ENCODE data around the gene WIZ. TPM values are rescaled to one million over a fixed set of nuclear protein-coding genes. Genes with fewer than 3 reads are reported as not detected.

The WIZ gene
- total RNA-seq, 2 donors from 2014 or later, result 38.0 to 38.6 TPM

DNA sequence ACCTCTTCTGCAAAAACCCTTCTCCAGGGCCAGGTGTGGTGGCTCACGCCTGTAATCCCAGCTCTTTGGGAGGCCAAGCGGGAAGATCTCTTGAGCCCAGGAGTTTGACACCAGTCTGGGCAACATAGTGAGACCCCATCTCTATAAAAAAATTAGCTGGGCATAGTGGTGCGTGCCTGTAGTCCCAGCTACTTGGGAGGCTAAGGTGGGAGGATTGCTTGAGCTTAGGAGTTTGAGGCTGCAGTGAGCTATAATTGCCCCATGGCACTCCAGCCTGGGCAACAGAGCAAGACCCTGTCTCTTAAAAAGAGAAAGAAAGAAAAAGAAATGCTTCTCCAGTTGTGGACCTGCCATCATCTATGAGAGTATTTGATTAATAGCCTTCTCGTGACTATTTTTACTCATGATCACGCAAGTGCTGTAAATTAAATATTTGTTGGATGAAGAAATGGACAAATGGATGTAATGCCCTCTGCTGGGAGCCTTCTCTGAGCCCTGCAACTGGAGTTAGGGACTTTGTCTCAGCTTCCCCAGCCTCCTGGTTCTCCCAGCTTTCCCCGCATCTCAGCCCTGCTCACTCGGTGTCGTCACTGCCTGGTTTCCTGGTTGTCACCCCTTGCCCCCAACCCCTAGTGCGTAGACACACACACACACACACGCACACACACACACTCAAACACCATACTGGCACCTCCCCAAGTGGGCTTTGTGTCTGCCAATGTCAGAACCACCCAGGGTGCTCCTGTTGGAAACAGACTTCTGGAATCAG, 12.2 kb downstream of the WIZ start:
- WGBS, 2 experiments (ENCODE audit: insufficient coverage in 1 of 2, insufficient read length in 1 of 2), result 88 to 95% methylated on average over 7 to 10 of the region's 10 CpGs
- H3K27ac Mint-ChIP-seq, result no peak overlapping the region
- H3K4me3 Mint-ChIP-seq, result no peak overlapping the region

DNA sequence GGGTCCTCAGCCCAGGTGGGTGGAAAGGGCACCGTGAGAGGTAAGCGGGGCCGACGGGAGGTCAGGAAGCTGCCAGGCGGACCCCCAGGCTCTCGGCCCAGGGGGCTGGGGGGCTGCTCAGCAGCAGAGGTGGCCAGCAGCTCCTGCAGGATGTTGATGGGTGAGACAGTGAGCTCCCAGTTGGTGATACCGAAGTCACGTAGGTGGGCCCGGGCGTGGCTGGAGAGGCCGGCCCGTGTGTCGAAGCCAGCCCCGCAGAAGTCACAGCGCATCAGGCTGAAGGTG, 13.0 kb downstream of the WIZ start:
- H3K36me3 Mint-ChIP-seq (ENCODE audit: low read depth), result no peaks in the 10 kb centered on the region
- no peak for DNase-seq
- no peaks in the 10 kb centered on the region for H3K9me3 Mint-ChIP-seq
- peaks cover 7% of the 10 kb centered on the region for H3K4me1 Mint-ChIP-seq
- Histone ChIP-seq H3K4me3 (ENCODE audit: low read length) (no peak overlapping the region), H3K27me3 (ENCODE audit: control insufficient read depth, insufficient read depth, low read length, poor library complexity, severe bottlenecking) (no peaks in the 10 kb centered on the region), H3K36me3 (ENCODE audit: control insufficient read depth, insufficient read depth, low read length) (no peaks in the 10 kb centered on the region), H3K4me1 (ENCODE audit: control insufficient read depth, insufficient read depth, low read length) (no peaks in the 10 kb centered on the region), H3K9me3 (ENCODE audit: control insufficient read depth, low read length) (no peaks in the 10 kb centered on the region), H3K27ac (ENCODE audit: low read depth, low read length) (no peak overlapping the region), H3K9ac (ENCODE audit: extremely low read depth, low read length, poor library complexity, severe bottlenecking) (no peak overlapping the region)
- TF ChIP-seq, protein P1, sequence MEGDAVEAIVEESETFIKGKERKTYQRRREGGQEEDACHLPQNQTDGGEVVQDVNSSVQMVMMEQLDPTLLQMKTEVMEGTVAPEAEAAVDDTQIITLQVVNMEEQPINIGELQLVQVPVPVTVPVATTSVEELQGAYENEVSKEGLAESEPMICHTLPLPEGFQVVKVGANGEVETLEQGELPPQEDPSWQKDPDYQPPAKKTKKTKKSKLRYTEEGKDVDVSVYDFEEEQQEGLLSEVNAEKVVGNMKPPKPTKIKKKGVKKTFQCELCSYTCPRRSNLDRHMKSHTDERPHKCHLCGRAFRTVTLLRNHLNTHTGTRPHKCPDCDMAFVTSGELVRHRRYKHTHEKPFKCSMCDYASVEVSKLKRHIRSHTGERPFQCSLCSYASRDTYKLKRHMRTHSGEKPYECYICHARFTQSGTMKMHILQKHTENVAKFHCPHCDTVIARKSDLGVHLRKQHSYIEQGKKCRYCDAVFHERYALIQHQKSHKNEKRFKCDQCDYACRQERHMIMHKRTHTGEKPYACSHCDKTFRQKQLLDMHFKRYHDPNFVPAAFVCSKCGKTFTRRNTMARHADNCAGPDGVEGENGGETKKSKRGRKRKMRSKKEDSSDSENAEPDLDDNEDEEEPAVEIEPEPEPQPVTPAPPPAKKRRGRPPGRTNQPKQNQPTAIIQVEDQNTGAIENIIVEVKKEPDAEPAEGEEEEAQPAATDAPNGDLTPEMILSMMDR (conservative IDR thresholded peaks at IDR 0.05), result no peak
- no peak overlapping the region for H3K4me3 Mint-ChIP-seq
- WGBS, 2 experiments (ENCODE audit: insufficient coverage in 1 of 2, insufficient read length in 1 of 2), result 89 to 91% methylated on average over 3 to 15 of the region's 15 CpGs
- H3K27ac Mint-ChIP-seq, result no peak overlapping the region
- no peaks in the 10 kb centered on the region for H3K27me3 Mint-ChIP-seq (ENCODE audit: insufficient read depth)

More for the DNA sequence above, 12.2 kb downstream of the WIZ start:
- TF ChIP-seq, protein P1 (conservative IDR thresholded peaks at IDR 0.05), result no peak
- Histone ChIP-seq H3K4me1 (ENCODE audit: control insufficient read depth, insufficient read depth, low read length) (no peaks in the 10 kb centered on the region), H3K36me3 (ENCODE audit: control insufficient read depth, insufficient read depth, low read length) (no peaks in the 10 kb centered on the region), H3K4me3 (ENCODE audit: low read length) (no peak overlapping the region), H3K9ac (ENCODE audit: extremely low read depth, low read length, poor library complexity, severe bottlenecking) (no peak overlapping the region), H3K27me3 (ENCODE audit: control insufficient read depth, insufficient read depth, low read length, poor library complexity, severe bottlenecking) (no peaks in the 10 kb centered on the region), H3K9me3 (ENCODE audit: control insufficient read depth, low read length) (no peaks in the 10 kb centered on the region), H3K27ac (ENCODE audit: low read depth, low read length) (no peak overlapping the region)
- Mint-ChIP-seq H3K4me1 (peaks cover 5% of the 10 kb centered on the region), H3K9me3 (no peaks in the 10 kb centered on the region), H3K27me3 (ENCODE audit: insufficient read depth) (no peaks in the 10 kb centered on the region), H3K36me3 (ENCODE audit: low read depth) (no peaks in the 10 kb centered on the region)
- DNase-seq, result no peak

DNA sequence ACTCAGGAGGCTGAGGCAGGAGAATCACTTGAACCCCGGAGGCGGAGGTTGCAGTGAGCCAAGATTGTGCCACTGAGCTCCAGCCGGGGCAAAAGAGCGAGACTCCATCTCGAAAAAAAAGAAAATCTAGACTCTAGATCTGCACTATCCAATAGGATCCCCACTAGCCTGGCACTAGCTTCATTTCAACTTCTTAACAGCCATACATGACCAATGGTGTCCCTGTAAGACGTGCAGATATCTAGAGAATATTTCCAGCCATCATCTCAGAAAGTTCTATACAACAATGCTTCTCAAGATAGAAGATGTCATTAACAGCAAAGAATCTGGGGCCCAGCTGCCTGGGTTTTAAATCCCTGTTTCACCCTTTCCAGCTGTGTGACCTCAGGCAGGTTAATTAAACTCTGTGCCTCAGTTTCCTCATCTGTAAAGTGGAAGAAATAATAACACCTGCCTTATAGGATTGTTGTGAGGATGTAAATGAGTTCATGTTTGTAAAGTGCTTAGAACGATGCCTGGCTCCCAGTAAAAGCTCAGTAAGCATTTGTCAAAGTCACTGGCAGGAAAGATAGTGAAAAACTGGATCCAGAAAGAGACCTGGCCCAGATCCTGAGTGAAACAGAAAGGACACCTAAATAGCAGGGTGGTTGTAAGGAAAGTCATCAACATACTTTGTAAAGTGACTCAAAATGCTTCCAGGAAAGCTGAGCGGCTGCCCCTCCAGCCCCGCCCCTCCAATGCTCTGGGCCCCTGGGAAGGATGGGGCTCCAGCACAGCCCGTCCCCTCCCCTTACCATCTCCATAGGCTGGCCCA, 13.5 kb downstream of the WIZ start:
- Mint-ChIP-seq H3K9me3 (no peaks in the 10 kb centered on the region), H3K4me3 (no peak overlapping the region), H3K27ac (no peak overlapping the region), H3K36me3 (ENCODE audit: low read depth) (no peaks in the 10 kb centered on the region), H3K27me3 (ENCODE audit: insufficient read depth) (no peaks in the 10 kb centered on the region), H3K4me1 (peaks cover 12% of the 10 kb centered on the region)
- WGBS, 2 experiments (ENCODE audit: insufficient coverage in 1 of 2, insufficient read length in 1 of 2), result 92 to 93% methylated on average over 5 to 10 of the region's 10 CpGs
- no peaks in the 10 kb centered on the region for H3K36me3 ChIP-seq (ENCODE audit: control insufficient read depth, insufficient read depth, low read length)
- H3K9me3 ChIP-seq (ENCODE audit: control insufficient read depth, low read length), result no peaks in the 10 kb centered on the region
- H3K9ac ChIP-seq (ENCODE audit: extremely low read depth, low read length, poor library complexity, severe bottlenecking), result no peak overlapping the region
- H3K27me3 ChIP-seq (ENCODE audit: control insufficient read depth, insufficient read depth, low read length, poor library complexity, severe bottlenecking), result no peaks in the 10 kb centered on the region
- H3K4me1 ChIP-seq (ENCODE audit: control insufficient read depth, insufficient read depth, low read length), result peaks cover 5% of the 10 kb centered on the region
- DNase-seq, result no peak
- TF ChIP-seq, protein P1 (conservative IDR thresholded peaks at IDR 0.05), result no peak
- H3K4me3 ChIP-seq (ENCODE audit: low read length), result no peak overlapping the region
- no peak overlapping the region for H3K27ac ChIP-seq (ENCODE audit: low read depth, low read length)

Measured in endodermal cell (in vitro differentiated cells).